ENCODE measurements around the gene WDTC1. TPM values are rescaled to one million over a fixed set of nuclear protein-coding genes. Genes with fewer than 3 reads are reported as not detected.

WDTC1 gene
- total RNA-seq, 2 donors from 2014 or later, result 22.7 to 28.3 TPM

DNA sequence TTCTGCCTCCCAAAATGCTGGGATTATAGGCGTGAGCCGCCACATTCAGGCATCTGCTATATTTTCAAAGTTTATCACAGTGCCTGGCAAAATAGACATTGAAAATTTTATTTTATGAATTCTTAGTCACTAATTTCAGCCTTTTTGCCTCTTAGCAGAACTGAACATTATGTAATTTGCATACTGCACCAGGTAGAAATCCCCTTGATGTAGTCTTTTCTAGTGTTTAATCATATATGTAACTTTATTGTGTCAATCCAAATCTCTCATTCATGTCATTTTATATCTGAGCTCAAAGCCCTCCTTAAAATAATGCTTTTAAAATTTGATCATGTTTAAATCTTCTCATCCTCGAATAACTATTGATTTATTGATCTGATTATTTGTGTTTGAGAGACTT is 19.2 kb downstream of the WDTC1 start:
- Histone ChIP-seq H3K27ac (no peak overlapping the region), H3K4me3 (no peak overlapping the region), H3K36me3 (replicated peaks in 1 of 2; ENCODE audit: insufficient read depth in 1 of 2, low read depth in 2 of 2) (no peaks in the 10 kb centered on the region), H3K9me3 (no peaks in the 10 kb centered on the region), H3K27me3 (no peaks in the 10 kb centered on the region), H3K4me1 (no peaks in the 10 kb centered on the region)
- no peak for TF ChIP-seq CTCF (IDR thresholded peaks at IDR 0.05)
- no peak for TF ChIP-seq POLR2A (IDR thresholded peaks at IDR 0.05)
- ATAC-seq, result no peak
- no peak for DNase-seq
- intact Hi-C loops (cut with DNase I), result no loop called here
- WGBS, 2 donors, result 67 to 71% methylated on average over 3 of the region's 3 CpGs

DNA sequence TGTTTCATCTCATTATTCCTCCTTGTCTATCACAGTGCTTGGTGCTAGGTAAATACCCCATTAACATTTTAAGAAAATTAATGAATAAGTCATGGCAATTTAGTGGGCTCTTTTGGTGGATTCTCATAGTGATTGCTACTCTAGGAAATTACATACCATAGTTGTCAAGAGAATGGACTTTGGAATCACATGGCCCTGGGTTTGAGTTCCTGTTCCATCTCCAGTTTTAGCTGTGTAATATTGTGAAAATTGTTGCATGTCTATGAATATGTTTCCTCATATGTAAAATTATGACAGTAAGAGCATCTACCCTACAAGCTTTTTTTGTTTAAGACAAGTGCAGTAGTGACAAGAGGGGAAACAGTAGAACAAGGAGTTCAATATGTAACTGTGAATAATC is 20.7 kb downstream of the WDTC1 start:
- Histone ChIP-seq H3K27ac (no peak overlapping the region), H3K9me3 (no peaks in the 10 kb centered on the region), H3K4me3 (no peak overlapping the region), H3K4me1 (no peaks in the 10 kb centered on the region), H3K36me3 (replicated peaks in 1 of 2; ENCODE audit: insufficient read depth in 1 of 2, low read depth in 2 of 2) (no peaks in the 10 kb centered on the region), H3K27me3 (no peaks in the 10 kb centered on the region)
- no peak for TF ChIP-seq CTCF (IDR thresholded peaks at IDR 0.05)
- no peak for TF ChIP-seq POLR2A (IDR thresholded peaks at IDR 0.05)
- intact Hi-C loops (cut with DNase I), result no loop called here
- ATAC-seq, result no peak
- no peak for DNase-seq

DNA sequence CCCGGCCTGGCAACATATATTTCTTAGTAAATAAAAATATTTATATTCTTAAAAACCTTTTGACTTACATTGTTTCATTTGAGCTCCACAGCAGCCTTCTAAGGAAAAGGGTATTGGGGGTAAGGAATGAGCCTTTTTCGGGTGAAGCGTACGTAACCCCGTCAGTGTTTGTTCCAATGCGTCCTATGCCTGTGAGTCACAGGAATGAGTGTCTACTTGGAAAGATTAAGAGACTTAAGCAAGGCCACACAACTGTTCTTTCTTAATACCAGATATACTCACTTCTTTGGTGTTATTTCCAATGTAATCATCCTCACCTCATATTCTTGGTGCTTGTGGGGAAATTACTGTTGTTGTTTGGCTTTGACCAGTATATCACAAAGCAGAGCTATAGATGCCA is 22.7 kb downstream of the WDTC1 start:
- no peak for TF ChIP-seq CTCF (IDR thresholded peaks at IDR 0.05)
- no peak for TF ChIP-seq POLR2A (IDR thresholded peaks at IDR 0.05)
- no peaks in the 10 kb centered on the region for H3K4me1 ChIP-seq
- DNase-seq (no peak), ATAC-seq (no peak)
- intact Hi-C loops (cut with DNase I), result no loop called here
- no peaks in the 10 kb centered on the region for H3K36me3 ChIP-seq (replicated peaks in 1 of 2; ENCODE audit: insufficient read depth in 1 of 2, low read depth in 2 of 2)
- no peak overlapping the region for H3K27ac ChIP-seq
- WGBS, 2 donors, result 90 to 96% methylated on average over 6 of the region's 6 CpGs
- H3K4me3 ChIP-seq, result no peak overlapping the region
- no peaks in the 10 kb centered on the region for H3K9me3 ChIP-seq
- H3K27me3 ChIP-seq, result no peaks in the 10 kb centered on the region

DNA sequence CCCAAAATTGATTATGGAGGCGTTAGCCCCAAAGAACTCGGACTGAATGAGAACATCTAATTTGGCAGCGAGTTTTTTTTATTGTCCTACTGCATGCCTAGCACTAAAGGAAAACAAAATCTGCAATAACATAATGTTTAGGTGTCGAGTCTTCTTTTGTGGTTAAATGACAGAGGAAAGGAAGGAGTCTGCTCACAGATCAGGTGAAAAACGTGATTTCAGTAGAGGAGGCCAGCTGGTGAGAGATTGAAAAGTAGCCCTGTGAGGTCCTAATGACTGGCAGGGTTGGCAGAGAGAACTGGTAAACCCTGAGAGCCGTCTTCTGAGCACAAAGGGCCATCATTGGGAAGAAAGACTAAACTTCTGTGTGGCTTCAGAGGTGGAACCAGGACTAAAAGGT is 24.2 kb downstream of the WDTC1 start:
- no peak for DNase-seq
- no peak for ATAC-seq
- TF ChIP-seq CTCF (IDR thresholded peaks at IDR 0.05), result no peak
- TF ChIP-seq POLR2A (IDR thresholded peaks at IDR 0.05), result no peak
- 57 to 64% methylated on average over 6 of the region's 6 CpGs for WGBS, 2 donors
- H3K27me3 ChIP-seq, result no peaks in the 10 kb centered on the region
- H3K9me3 ChIP-seq, result no peaks in the 10 kb centered on the region
- H3K4me1 ChIP-seq, result no peaks in the 10 kb centered on the region
- intact Hi-C loops (cut with DNase I), result no loop called here
- no peaks in the 10 kb centered on the region for H3K36me3 ChIP-seq (replicated peaks in 1 of 2; ENCODE audit: insufficient read depth in 1 of 2, low read depth in 2 of 2)
- no peak overlapping the region for H3K4me3 ChIP-seq
- H3K27ac ChIP-seq, result no peak overlapping the region

- Histone ChIP-seq H3K36me3 (replicated peaks in 1 of 2; ENCODE audit: insufficient read depth in 1 of 2, low read depth in 2 of 2) (peaks cover 0 to 5% of the 10 kb centered on the region in 2 donors), H3K9me3 (no peaks in the 10 kb centered on the region), H3K27me3 (no peaks in the 10 kb centered on the region), H3K4me3 (no peak overlapping the region), H3K4me1 (no peaks in the 10 kb centered on the region), H3K27ac (no peak overlapping the region)
- no peak for DNase-seq
- WGBS, 2 donors, result 79 to 82% methylated on average over 5 of the region's 5 CpGs
- TF ChIP-seq POLR2A (IDR thresholded peaks at IDR 0.05) (no peak), CTCF (IDR thresholded peaks at IDR 0.05) (no peak)
- ATAC-seq, result no peak
- intact Hi-C loops (cut with DNase I), result no loop called here
Observed at GRCh38 chr1:27267153-27267552, 32.7 kb downstream of the WDTC1 start.

All from body of pancreas (tissue), 4 donors.